ENCODE results near the gene SAMD4A. TPM values are rescaled to one million over a fixed set of nuclear protein-coding genes. Genes with fewer than 3 reads are reported as not detected.

Gene SAMD4A
- total RNA-seq, 1 donor from 2014 or later, result 4.7 TPM

- H3K36me3 Mint-ChIP-seq (ENCODE audit: low read depth), result peaks cover 3% of the 10 kb centered on the region
- DNase-seq (ENCODE audit: low read depth, low spot score), result no peak
- H3K27ac Mint-ChIP-seq (ENCODE audit: unreplicated experiment), result no peak overlapping the region
- no peak overlapping the region for H3K4me3 Mint-ChIP-seq
- peaks cover 3% of the 10 kb centered on the region for H3K9me3 Mint-ChIP-seq
- no peaks in the 10 kb centered on the region for H3K27me3 Mint-ChIP-seq (ENCODE audit: low read depth)
- no peak for TF ChIP-seq CTCF (conservative IDR thresholded peaks at IDR 0.05)
- peaks cover 13% of the 10 kb centered on the region for H3K4me1 Mint-ChIP-seq
Measured at GRCh38 chr14:54606631-54607133, 39.8 kb downstream of the SAMD4A start.

- DNase-seq (ENCODE audit: low read depth, low spot score), result no peak
- Mint-ChIP-seq H3K4me3 (no peak overlapping the region), H3K4me1 (peaks cover 13% of the 10 kb centered on the region), H3K27me3 (ENCODE audit: low read depth) (no peaks in the 10 kb centered on the region), H3K27ac (ENCODE audit: unreplicated experiment) (no peak overlapping the region), H3K36me3 (ENCODE audit: low read depth) (peaks cover 3% of the 10 kb centered on the region), H3K9me3 (peaks cover 3% of the 10 kb centered on the region)
- no peak for TF ChIP-seq CTCF (conservative IDR thresholded peaks at IDR 0.05)
Measured at GRCh38 chr14:54609576-54609975, 42.6 kb downstream of the SAMD4A start.

GRCh38 chr14:54610051-54610977 is 43.4 kb downstream of the SAMD4A start:
- no peak for DNase-seq (ENCODE audit: low read depth, low spot score)
- H3K36me3 Mint-ChIP-seq (ENCODE audit: low read depth), result peaks cover 3% of the 10 kb centered on the region
- peaks cover 13% of the 10 kb centered on the region for H3K4me1 Mint-ChIP-seq
- peaks cover 3% of the 10 kb centered on the region for H3K9me3 Mint-ChIP-seq
- no peak overlapping the region for H3K27ac Mint-ChIP-seq (ENCODE audit: unreplicated experiment)
- no peak overlapping the region for H3K4me3 Mint-ChIP-seq
- no peak for TF ChIP-seq CTCF (conservative IDR thresholded peaks at IDR 0.05)
- H3K27me3 Mint-ChIP-seq (ENCODE audit: low read depth), result no peaks in the 10 kb centered on the region

- no peak for DNase-seq (ENCODE audit: low read depth, low spot score)
- TF ChIP-seq CTCF (conservative IDR thresholded peaks at IDR 0.05), result no peak
- Mint-ChIP-seq H3K4me1 (no peaks in the 10 kb centered on the region), H3K27me3 (ENCODE audit: low read depth) (no peaks in the 10 kb centered on the region), H3K9me3 (peaks cover 5% of the 10 kb centered on the region), H3K4me3 (no peak overlapping the region), H3K27ac (ENCODE audit: unreplicated experiment) (no peak overlapping the region), H3K36me3 (ENCODE audit: low read depth) (peaks cover 6% of the 10 kb centered on the region)
Measured at GRCh38 chr14:54614296-54614695, 47.4 kb downstream of the SAMD4A start.

- no peaks in the 10 kb centered on the region for H3K27me3 Mint-ChIP-seq (ENCODE audit: low read depth)
- H3K4me3 Mint-ChIP-seq, result no peak overlapping the region
- TF ChIP-seq CTCF (conservative IDR thresholded peaks at IDR 0.05), result no peak
- H3K9me3 Mint-ChIP-seq, result peaks cover 5% of the 10 kb centered on the region
- H3K4me1 Mint-ChIP-seq, result no peaks in the 10 kb centered on the region
- H3K27ac Mint-ChIP-seq (ENCODE audit: unreplicated experiment), result no peak overlapping the region
- H3K36me3 Mint-ChIP-seq (ENCODE audit: low read depth), result peaks cover 6% of the 10 kb centered on the region
- no peak for DNase-seq (ENCODE audit: low read depth, low spot score)
Measured at GRCh38 chr14:54617467-54617866, 50.5 kb downstream of the SAMD4A start.
